Epithelial cell of esophagus (primary cell): ENCODE measurements around the gene ZNF609.

Experiments
- DNase-seq: peaks from one replicate; pipeline ENCODE4 v3.0.0; 2010; ENCODE audit warnings: low read depth
- H3K4me3 ChIP-seq: 2 replicates; pipeline ENCODE4 v1.5.1; 2011; ENCODE audit warnings: mild to moderate bottlenecking, low read length, control low read depth
- TF ChIP-seq, protein P1 (sequence below): IDR thresholded peaks from 2 replicates; pipeline ENCODE4 v1.5.1; 2011; ENCODE audit warnings: low read depth, mild to moderate bottlenecking, low read length, control low read depth, inconsistent platforms; ENCODE audit not compliant: insufficient read depth; ENCODE audit errors: missing control alignments

ZNF609 gene

DNA sequence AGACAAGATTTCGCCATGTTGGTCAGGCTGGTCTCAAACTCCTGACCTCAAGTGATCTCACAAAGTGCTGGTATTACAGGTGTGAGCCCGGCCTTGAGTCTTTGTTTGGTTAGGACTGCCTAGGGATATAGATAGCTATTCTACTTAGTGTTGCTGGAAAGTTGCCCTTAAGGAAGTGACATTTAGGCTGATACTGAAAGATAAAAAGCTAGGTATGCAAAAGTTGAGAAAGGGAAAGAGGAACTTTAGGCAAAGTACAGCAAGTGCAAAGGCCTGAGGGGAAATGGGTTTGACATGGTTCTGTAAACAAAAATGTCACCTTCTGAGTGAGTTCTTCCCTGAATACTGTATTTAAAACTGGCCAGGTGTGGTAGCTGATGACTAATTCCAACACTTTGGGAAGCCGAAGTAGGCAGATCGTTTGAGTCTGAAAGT is 111.5 kb downstream of the ZNF609 start:
- TF ChIP-seq, protein P1, sequence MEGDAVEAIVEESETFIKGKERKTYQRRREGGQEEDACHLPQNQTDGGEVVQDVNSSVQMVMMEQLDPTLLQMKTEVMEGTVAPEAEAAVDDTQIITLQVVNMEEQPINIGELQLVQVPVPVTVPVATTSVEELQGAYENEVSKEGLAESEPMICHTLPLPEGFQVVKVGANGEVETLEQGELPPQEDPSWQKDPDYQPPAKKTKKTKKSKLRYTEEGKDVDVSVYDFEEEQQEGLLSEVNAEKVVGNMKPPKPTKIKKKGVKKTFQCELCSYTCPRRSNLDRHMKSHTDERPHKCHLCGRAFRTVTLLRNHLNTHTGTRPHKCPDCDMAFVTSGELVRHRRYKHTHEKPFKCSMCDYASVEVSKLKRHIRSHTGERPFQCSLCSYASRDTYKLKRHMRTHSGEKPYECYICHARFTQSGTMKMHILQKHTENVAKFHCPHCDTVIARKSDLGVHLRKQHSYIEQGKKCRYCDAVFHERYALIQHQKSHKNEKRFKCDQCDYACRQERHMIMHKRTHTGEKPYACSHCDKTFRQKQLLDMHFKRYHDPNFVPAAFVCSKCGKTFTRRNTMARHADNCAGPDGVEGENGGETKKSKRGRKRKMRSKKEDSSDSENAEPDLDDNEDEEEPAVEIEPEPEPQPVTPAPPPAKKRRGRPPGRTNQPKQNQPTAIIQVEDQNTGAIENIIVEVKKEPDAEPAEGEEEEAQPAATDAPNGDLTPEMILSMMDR: no peak
- no peak overlapping the region for H3K4me3 ChIP-seq
- DNase-seq: peak; percentile 71

DNA sequence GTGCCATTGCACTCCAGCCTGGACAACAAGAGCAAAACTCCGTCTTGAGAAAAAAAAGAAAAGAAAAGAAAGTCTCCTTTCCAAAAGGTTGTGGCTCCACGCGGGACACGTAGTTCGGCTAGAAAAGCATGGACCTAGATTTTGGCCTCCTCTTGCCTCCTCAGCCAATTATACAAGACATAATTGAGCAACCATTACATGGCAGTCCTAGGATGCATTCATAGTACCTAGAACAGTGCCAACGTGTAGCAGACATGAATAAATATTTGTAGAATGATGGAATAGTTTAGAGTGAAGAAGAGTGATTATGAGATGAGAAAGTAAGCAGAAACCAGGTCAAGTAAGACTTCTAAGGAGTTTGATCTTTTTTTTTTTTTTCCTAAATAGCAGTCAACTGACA is 112.5 kb downstream of the ZNF609 start:
- no peak overlapping the region for H3K4me3 ChIP-seq
- no peak for DNase-seq
- TF ChIP-seq, protein P1: no peak

DNA sequence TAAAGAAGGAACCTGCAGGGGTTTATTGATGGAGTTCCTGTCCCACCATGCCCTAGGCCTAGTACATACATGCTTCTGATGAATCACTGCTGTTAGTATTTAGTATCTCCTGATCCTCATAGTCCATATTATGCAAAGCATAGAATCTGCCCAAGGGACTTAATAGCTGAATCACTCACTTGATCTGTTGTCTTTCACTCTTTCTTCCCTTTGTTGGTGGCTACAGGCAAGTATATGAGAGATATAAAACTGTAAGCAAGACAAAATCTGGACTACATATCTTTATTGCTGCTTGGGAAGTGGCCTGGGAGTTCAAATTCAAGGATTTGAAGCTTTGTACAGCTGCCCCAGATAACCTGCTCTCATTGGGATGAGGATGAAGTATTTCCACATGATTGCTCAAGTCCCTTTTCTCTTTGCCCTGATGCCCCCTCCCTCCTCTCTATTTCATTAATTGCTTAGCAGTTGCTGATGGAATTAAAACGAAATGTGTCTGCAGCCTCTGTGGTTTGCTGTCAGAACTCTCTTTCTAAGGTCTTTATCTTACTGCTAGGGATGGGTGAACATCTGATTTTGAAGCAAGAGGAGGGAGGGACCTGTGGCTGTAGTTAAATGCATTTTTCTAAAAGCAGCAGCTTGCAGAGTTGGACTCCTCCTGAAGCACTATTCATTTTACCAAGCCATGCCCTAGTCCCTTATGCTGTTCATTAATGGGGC is 114.1 kb downstream of the ZNF609 start:
- H3K4me3 ChIP-seq: no peak overlapping the region
- TF ChIP-seq, protein P1: no peak
- peak; percentile 92 for DNase-seq

DNA sequence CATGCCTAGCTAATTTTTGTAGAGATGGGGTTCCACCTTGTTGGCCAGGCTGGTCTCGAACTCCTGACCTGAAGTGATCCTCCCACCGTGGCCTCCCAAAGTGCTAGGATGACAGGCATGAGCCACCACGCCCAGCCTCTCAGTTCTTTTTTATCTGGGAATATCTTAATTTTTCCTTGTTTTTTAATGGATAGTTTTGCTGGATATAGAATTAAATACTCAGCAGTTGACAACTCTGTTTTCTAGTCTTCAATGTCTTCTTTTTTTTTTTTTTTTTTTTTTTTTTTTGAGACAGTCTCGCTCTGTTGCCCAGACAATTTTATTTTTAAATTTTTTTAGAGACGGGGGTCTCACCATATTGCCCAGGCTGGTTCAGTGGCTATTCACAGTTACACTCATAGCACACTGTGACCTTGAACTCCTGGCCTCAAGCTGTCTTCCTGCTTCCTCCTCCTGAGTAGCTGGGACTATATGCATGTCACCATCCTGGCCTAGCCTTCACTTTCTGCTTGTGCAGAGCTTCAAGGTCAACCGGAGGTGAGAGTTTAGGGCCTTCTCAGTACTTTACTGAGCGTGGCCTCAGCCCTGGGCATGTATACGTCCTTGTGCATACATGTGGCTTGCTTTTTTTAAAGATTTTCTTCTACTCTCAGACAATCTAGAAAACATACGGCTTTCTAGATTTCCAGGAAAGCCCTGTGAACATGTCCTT is 120.5 kb downstream of the ZNF609 start:
- no peak overlapping the region for H3K4me3 ChIP-seq
- TF ChIP-seq, protein P1: no peak
- no peak for DNase-seq

DNA sequence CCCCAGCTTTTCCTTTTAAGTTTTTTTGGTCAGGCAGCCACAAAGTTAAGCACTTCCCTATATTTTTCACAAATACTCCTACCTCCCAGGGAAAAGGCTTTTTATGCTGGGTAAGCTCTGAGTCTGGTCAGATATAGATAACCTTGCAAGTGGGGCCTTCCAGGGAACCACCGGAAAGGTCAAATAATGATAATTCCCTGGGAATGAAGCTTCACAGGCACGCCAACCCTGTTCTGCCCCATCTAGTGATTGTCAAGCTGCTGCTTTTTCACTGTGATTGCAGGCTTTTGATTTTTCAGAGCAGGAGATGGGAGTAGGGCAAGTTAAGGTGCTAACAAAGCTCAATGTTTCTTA is 121.0 kb downstream of the ZNF609 start:
- H3K4me3 ChIP-seq: no peak overlapping the region
- DNase-seq: no peak
- TF ChIP-seq, protein P1: no peak

DNA sequence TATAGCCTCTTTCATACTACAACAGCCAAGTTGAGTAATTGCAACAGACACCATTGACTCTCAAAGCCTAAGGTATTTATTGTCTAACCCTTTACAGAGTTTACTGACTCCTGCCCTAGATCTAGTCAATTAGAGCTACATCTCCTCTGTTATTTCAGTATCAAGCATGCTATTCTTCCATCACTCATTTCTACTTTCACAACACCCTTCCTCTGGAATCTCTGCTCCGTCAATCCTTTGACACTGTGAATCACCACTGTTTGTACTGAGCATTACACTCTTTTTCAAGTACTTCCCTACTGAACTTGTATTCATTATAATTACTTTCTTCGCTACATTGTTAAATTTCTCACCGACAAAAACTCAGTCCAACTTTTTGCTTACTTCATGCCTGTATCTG is 121.8 kb downstream of the ZNF609 start:
- H3K4me3 ChIP-seq: no peak overlapping the region
- TF ChIP-seq, protein P1: no peak
- DNase-seq: peak; percentile 54
